Activated T-cell treated with anti-CD3 and anti-CD28 coated beads, Interleukin-2, amount 50 U/mL, for 72 hours (primary cell): ENCODE data around the gene EVC2. TPM values are rescaled to one million over a fixed set of nuclear protein-coding genes. Genes with fewer than 3 reads are reported as not detected.
"Not testable (repeated sequence)": the region's sequence is repeated elsewhere in the genome, so short reads cannot be mapped to it uniquely, and the experiment has no call there.

ENCODE experiments used
- ATAC-seq, 2 donors: fragments of 150-1000 bp; cut with Tn5 transposase; replicated peaks in 1 of 2; 2 replicates each; pipeline ENCODE4 v1.10.0; 2021; ENCODE audit warnings: moderate library complexity in 2 of 2, mild to moderate bottlenecking in 1 of 2
- DNase-seq, 2 donors: peaks; one replicate each; pipeline ENCODE4 v3.0.0; 2021 to 2022; ENCODE audit warnings: mixed read lengths in 1 of 2
- H3K27ac Mint-ChIP-seq: one replicate; pipeline ENCODE4 v1.8.0; 2022; ENCODE audit warnings: mild to moderate bottlenecking, moderate library complexity, mixed read lengths
- H3K27me3 Mint-ChIP-seq: one replicate; pipeline ENCODE4 v1.8.0; 2022; ENCODE audit warnings: low read depth, mixed read lengths
- H3K36me3 Mint-ChIP-seq, 2 donors: one replicate each; pipeline ENCODE4 v1.8.0; 2022; ENCODE audit warnings: mixed read lengths in 2 of 2, mild to moderate bottlenecking in 1 of 2; ENCODE audit not compliant: insufficient read depth in 2 of 2
- H3K4me1 Mint-ChIP-seq: one replicate; pipeline ENCODE4 v1.8.0; 2022; ENCODE audit warnings: low read depth, mixed read lengths
- H3K4me3 Mint-ChIP-seq, 2 donors: one replicate each; pipeline ENCODE4 v1.8.0; 2022; ENCODE audit warnings: mild to moderate bottlenecking in 2 of 2, mixed read lengths in 2 of 2, moderate library complexity in 2 of 2
- H3K9me3 Mint-ChIP-seq, 2 donors: one replicate each; pipeline ENCODE4 v1.8.0; 2022; ENCODE audit warnings: mixed read lengths in 2 of 2
- total RNA-seq, 2 donors: library from RNA; stranded (reverse); gene quantifications; one replicate each; pipeline ENCODE4 v1.2.3, GENCODE V29; 2022

The EVC2 gene
- total RNA-seq, 2 donors from 2014 or later: 0.46 to 2.2 TPM

GRCh38 chr4:5616331-5616950 is 91.9 kb downstream of the EVC2 start:
- DNase-seq (no peak), ATAC-seq (no peak)
- H3K4me1 Mint-ChIP-seq: no peaks in the 10 kb centered on the region
- H3K9me3 Mint-ChIP-seq: no peaks in the 10 kb centered on the region
- no peak overlapping the region for H3K27ac Mint-ChIP-seq
- no peak overlapping the region for H3K4me3 Mint-ChIP-seq
- no peaks in the 10 kb centered on the region for H3K36me3 Mint-ChIP-seq
- no peaks in the 10 kb centered on the region for H3K27me3 Mint-ChIP-seq

- no peak overlapping the region for H3K4me3 Mint-ChIP-seq
- no peak overlapping the region for H3K27ac Mint-ChIP-seq
- ATAC-seq (no peak), DNase-seq (no peak)
- H3K36me3 Mint-ChIP-seq: no peaks in the 10 kb centered on the region
- no peaks in the 10 kb centered on the region for H3K9me3 Mint-ChIP-seq
- H3K4me1 Mint-ChIP-seq: no peaks in the 10 kb centered on the region
- H3K27me3 Mint-ChIP-seq: no peaks in the 10 kb centered on the region
Measured at GRCh38 chr4:5615496-5616075, 92.8 kb downstream of the EVC2 start.

GRCh38 chr4:5611750-5612149 is 96.6 kb downstream of the EVC2 start:
- H3K4me3 Mint-ChIP-seq: no peak overlapping the region
- H3K27ac Mint-ChIP-seq: no peak overlapping the region
- no peaks in the 10 kb centered on the region for H3K27me3 Mint-ChIP-seq
- DNase-seq (no peak), ATAC-seq (no peak)
- H3K36me3 Mint-ChIP-seq: no peaks in the 10 kb centered on the region
- H3K9me3 Mint-ChIP-seq: peaks cover 0 to 2% of the 10 kb centered on the region in 2 donors
- H3K4me1 Mint-ChIP-seq: no peaks in the 10 kb centered on the region

- no peaks in the 10 kb centered on the region for H3K27me3 Mint-ChIP-seq
- H3K4me1 Mint-ChIP-seq: no peaks in the 10 kb centered on the region
- no peak for DNase-seq
- no peak overlapping the region for H3K4me3 Mint-ChIP-seq
- ATAC-seq: no peak
- no peak overlapping the region for H3K27ac Mint-ChIP-seq
- H3K36me3 Mint-ChIP-seq: no peaks in the 10 kb centered on the region
- H3K9me3 Mint-ChIP-seq: peaks cover 0 to 2% of the 10 kb centered on the region in 2 donors
Measured at GRCh38 chr4:5609306-5610007, 98.9 kb downstream of the EVC2 start.

- peaks cover 14 to 17% of the 10 kb centered on the region in 2 donors for H3K9me3 Mint-ChIP-seq
- H3K36me3 Mint-ChIP-seq, H3K4me1 Mint-ChIP-seq, H3K27me3 Mint-ChIP-seq, H3K4me3 Mint-ChIP-seq, H3K27ac Mint-ChIP-seq, DNase-seq, ATAC-seq: not testable (repeated sequence)
Measured at GRCh38 chr4:5593828-5594227, 114.5 kb downstream of the EVC2 start.

GRCh38 chr4:5592272-5592671 is 116.1 kb downstream of the EVC2 start:
- ATAC-seq (no peak), DNase-seq (no peak)
- H3K9me3 Mint-ChIP-seq: peaks cover 18 to 22% of the 10 kb centered on the region in 2 donors
- no peaks in the 10 kb centered on the region for H3K4me1 Mint-ChIP-seq
- H3K36me3 Mint-ChIP-seq: peaks cover 5 to 6% of the 10 kb centered on the region in 2 donors
- no peak overlapping the region for H3K27ac Mint-ChIP-seq
- H3K27me3 Mint-ChIP-seq: no peaks in the 10 kb centered on the region
- H3K4me3 Mint-ChIP-seq: no peak overlapping the region

- Mint-ChIP-seq H3K9me3 (peaks cover 10 to 14% of the 10 kb centered on the region in 2 donors), H3K4me1 (no peaks in the 10 kb centered on the region), H3K36me3 (peaks cover 2 to 5% of the 10 kb centered on the region in 2 donors), H3K27ac (no peak overlapping the region), H3K4me3 (no peak overlapping the region), H3K27me3 (no peaks in the 10 kb centered on the region)
- ATAC-seq (no peak), DNase-seq (no peak)
Measured at GRCh38 chr4:5589495-5589894, 118.9 kb downstream of the EVC2 start.

GRCh38 chr4:5588046-5588445 is 120.3 kb downstream of the EVC2 start:
- no peaks in the 10 kb centered on the region for H3K27me3 Mint-ChIP-seq
- peaks cover 2 to 5% of the 10 kb centered on the region in 2 donors for H3K36me3 Mint-ChIP-seq
- H3K4me3 Mint-ChIP-seq: no peak overlapping the region
- ATAC-seq: no peak
- no peak for DNase-seq
- peaks cover 10 to 12% of the 10 kb centered on the region in 2 donors for H3K9me3 Mint-ChIP-seq
- no peaks in the 10 kb centered on the region for H3K4me1 Mint-ChIP-seq
- no peak overlapping the region for H3K27ac Mint-ChIP-seq

GRCh38 chr4:5575941-5576340 is 132.4 kb downstream of the EVC2 start:
- H3K36me3 Mint-ChIP-seq: no peaks in the 10 kb centered on the region
- no peak overlapping the region for H3K4me3 Mint-ChIP-seq
- ATAC-seq (no peak), DNase-seq (no peak)
- no peak overlapping the region for H3K27ac Mint-ChIP-seq
- H3K9me3 Mint-ChIP-seq: peaks cover 2 to 3% of the 10 kb centered on the region in 2 donors
- no peaks in the 10 kb centered on the region for H3K27me3 Mint-ChIP-seq
- H3K4me1 Mint-ChIP-seq: no peaks in the 10 kb centered on the region

GRCh38 chr4:5574386-5574785 is 134.0 kb downstream of the EVC2 start:
- no peak overlapping the region for H3K27ac Mint-ChIP-seq
- H3K36me3 Mint-ChIP-seq: no peaks in the 10 kb centered on the region
- H3K27me3 Mint-ChIP-seq: no peaks in the 10 kb centered on the region
- ATAC-seq (no peak), DNase-seq (no peak)
- no peaks in the 10 kb centered on the region for H3K4me1 Mint-ChIP-seq
- H3K4me3 Mint-ChIP-seq: no peak overlapping the region
- H3K9me3 Mint-ChIP-seq: peaks cover 0 to 2% of the 10 kb centered on the region in 2 donors

- no peak for DNase-seq
- peaks cover 0 to 2% of the 10 kb centered on the region in 2 donors for H3K9me3 Mint-ChIP-seq
- no peak for ATAC-seq
- H3K4me1 Mint-ChIP-seq: no peaks in the 10 kb centered on the region
- no peaks in the 10 kb centered on the region for H3K27me3 Mint-ChIP-seq
- H3K27ac Mint-ChIP-seq: no peak overlapping the region
- H3K36me3 Mint-ChIP-seq: no peaks in the 10 kb centered on the region
- H3K4me3 Mint-ChIP-seq: no peak overlapping the region
Measured at GRCh38 chr4:5573965-5574364, 134.4 kb downstream of the EVC2 start.

GRCh38 chr4:5572751-5573150 is 135.6 kb downstream of the EVC2 start:
- no peaks in the 10 kb centered on the region for H3K4me1 Mint-ChIP-seq
- DNase-seq: no peak
- no peak for ATAC-seq
- H3K9me3 Mint-ChIP-seq: peaks cover 0 to 2% of the 10 kb centered on the region in 2 donors
- no peaks in the 10 kb centered on the region for H3K27me3 Mint-ChIP-seq
- no peak overlapping the region for H3K27ac Mint-ChIP-seq
- H3K36me3 Mint-ChIP-seq: no peaks in the 10 kb centered on the region
- no peak overlapping the region for H3K4me3 Mint-ChIP-seq

- Mint-ChIP-seq H3K27me3 (no peaks in the 10 kb centered on the region), H3K9me3 (peaks cover 0 to 2% of the 10 kb centered on the region in 2 donors), H3K36me3 (no peaks in the 10 kb centered on the region), H3K27ac (no peak overlapping the region), H3K4me1 (no peaks in the 10 kb centered on the region), H3K4me3 (no peak overlapping the region)
- no peak for DNase-seq
- no peak for ATAC-seq
Measured at GRCh38 chr4:5572114-5572513, 136.2 kb downstream of the EVC2 start.
